ENCODE data around the gene DLG2. TPM values are rescaled to one million over a fixed set of nuclear protein-coding genes. Genes with fewer than 3 reads are reported as not detected.

The DLG2 gene
- total RNA-seq, 2 experiments from 2014 or later: 6.9 to 8.2 TPM

GRCh38 chr11:83554876-83555275, 2072.3 kb downstream of the DLG2 start:
- TF ChIP-seq EZH2phosphoT487 (IDR thresholded peaks at IDR 0.05; ENCODE audit: borderline replicate concordance, low read depth, low read length) (no peak), CTCF (conservative IDR thresholded peaks at IDR 0.05; ENCODE audit: low read length) (no peak)
- H3K4me3 ChIP-seq (ENCODE audit: low read depth, low read length, poor library complexity, severe bottlenecking): no peak overlapping the region
- no peaks in the 10 kb centered on the region for H4K20me1 ChIP-seq (ENCODE audit: insufficient read depth, low read length)
- H3K36me3 ChIP-seq (ENCODE audit: insufficient read depth, low read length): no peaks in the 10 kb centered on the region
- peaks cover 6% of the 10 kb centered on the region for H3K4me1 ChIP-seq (ENCODE audit: insufficient read depth, low read length, poor library complexity, severe bottlenecking)
- intact Hi-C loops (cut with micrococcal nuclease; ENCODE audit: unreplicated experiment): no loop called here
- H3K9me3 ChIP-seq (ENCODE audit: low read length): no peaks in the 10 kb centered on the region
- H3K79me2 ChIP-seq (ENCODE audit: insufficient read depth, low read depth, low read length): no peaks in the 10 kb centered on the region
- BruUV-seq (replicated peaks): no TSS peak
- no peak overlapping the region for H3K27ac ChIP-seq (ENCODE audit: low read depth, low read length, poor library complexity, severe bottlenecking)
- no peaks in the 10 kb centered on the region for H3K9me2 ChIP-seq (ENCODE audit: insufficient read depth, low read length)
- H3K4me2 ChIP-seq (ENCODE audit: low read length): no peak overlapping the region
- DNase-seq (ENCODE audit: low spot score): no peak
- POLR2A ChIA-PET: interaction anchor here (0.7 kb wide), 1 partner anchor 18 kb away, joined by 3 read pairs; no protein-coding TSS in a partner anchor
- CTCF ChIA-PET (ENCODE audit: unreplicated experiment): no interaction called here
- H2AFZ ChIP-seq (ENCODE audit: low read length): no peak overlapping the region

- Histone ChIP-seq H3K4me1 (ENCODE audit: insufficient read depth, low read length, poor library complexity, severe bottlenecking) (no peaks in the 10 kb centered on the region), H3K9me3 (ENCODE audit: low read length) (no peaks in the 10 kb centered on the region), H2AFZ (ENCODE audit: low read length) (no peak overlapping the region), H3K36me3 (ENCODE audit: insufficient read depth, low read length) (no peaks in the 10 kb centered on the region), H3K27ac (ENCODE audit: low read depth, low read length, poor library complexity, severe bottlenecking) (no peak overlapping the region), H3K4me2 (ENCODE audit: low read length) (no peak overlapping the region), H3K79me2 (ENCODE audit: insufficient read depth, low read depth, low read length) (no peaks in the 10 kb centered on the region), H3K9me2 (ENCODE audit: insufficient read depth, low read length) (no peaks in the 10 kb centered on the region), H3K4me3 (ENCODE audit: low read depth, low read length, poor library complexity, severe bottlenecking) (no peak overlapping the region), H4K20me1 (ENCODE audit: insufficient read depth, low read length) (no peaks in the 10 kb centered on the region)
- TF ChIP-seq EZH2phosphoT487 (IDR thresholded peaks at IDR 0.05; ENCODE audit: borderline replicate concordance, low read depth, low read length) (no peak), CTCF (conservative IDR thresholded peaks at IDR 0.05; ENCODE audit: low read length) (no peak)
- BruUV-seq (replicated peaks): no TSS peak
- ChIA-PET POLR2A (interaction anchor here (0.7 to 1.3 kb wide), 3 partner anchors 48 to 143 kb away, joined by 3 to 4 read pairs (median 3); no protein-coding TSS in a partner anchor), CTCF (ENCODE audit: unreplicated experiment) (no interaction called here)
- no peak for DNase-seq (ENCODE audit: low spot score)
- intact Hi-C loops (cut with micrococcal nuclease; ENCODE audit: unreplicated experiment): no loop called here
Measured at GRCh38 chr11:83549984-83550667, 2077.0 kb downstream of the DLG2 start.

- DNase-seq (ENCODE audit: low spot score): no peak
- no peaks in the 10 kb centered on the region for H3K4me1 ChIP-seq (ENCODE audit: insufficient read depth, low read length, poor library complexity, severe bottlenecking)
- no peak overlapping the region for H3K27ac ChIP-seq (ENCODE audit: low read depth, low read length, poor library complexity, severe bottlenecking)
- no peaks in the 10 kb centered on the region for H4K20me1 ChIP-seq (ENCODE audit: insufficient read depth, low read length)
- H3K9me3 ChIP-seq (ENCODE audit: low read length): no peaks in the 10 kb centered on the region
- no peaks in the 10 kb centered on the region for H3K9me2 ChIP-seq (ENCODE audit: insufficient read depth, low read length)
- no peaks in the 10 kb centered on the region for H3K36me3 ChIP-seq (ENCODE audit: insufficient read depth, low read length)
- TF ChIP-seq EZH2phosphoT487 (IDR thresholded peaks at IDR 0.05; ENCODE audit: borderline replicate concordance, low read depth, low read length) (no peak), CTCF (conservative IDR thresholded peaks at IDR 0.05; ENCODE audit: low read length) (no peak)
- POLR2A ChIA-PET: interaction anchor here (0.9 kb wide), 2 partner anchors 38 to 72 kb away, joined by 3 read pairs; no protein-coding TSS in a partner anchor
- intact Hi-C loops (cut with micrococcal nuclease; ENCODE audit: unreplicated experiment): no loop called here
- BruUV-seq (replicated peaks): no TSS peak
- CTCF ChIA-PET (ENCODE audit: unreplicated experiment): no interaction called here
- H3K79me2 ChIP-seq (ENCODE audit: insufficient read depth, low read depth, low read length): no peaks in the 10 kb centered on the region
- H3K4me2 ChIP-seq (ENCODE audit: low read length): no peak overlapping the region
- no peak overlapping the region for H3K4me3 ChIP-seq (ENCODE audit: low read depth, low read length, poor library complexity, severe bottlenecking)
- no peak overlapping the region for H2AFZ ChIP-seq (ENCODE audit: low read length)
Measured at GRCh38 chr11:83546368-83546767, 2080.8 kb downstream of the DLG2 start.
